GM23338 (cell line): ENCODE data around the gene HIVEP3. TPM values are rescaled to one million over a fixed set of nuclear protein-coding genes. Genes with fewer than 3 reads are reported as not detected.

Experiments used
- ATAC-seq: fragments of 200-7000 bp; cut with Tn5 transposase; 3 replicates; pipeline ENCODE4 v1.9.1; 2020
- DNase-seq: peaks from one replicate; pipeline ENCODE4 v3.0.0-alpha.2; 2015; ENCODE audit warnings: low spot score
- H2AFZ ChIP-seq: fragments of 200-600 bp; sonication (generic); 2 replicates; pipeline ENCODE4 v1.8.0; 2016; ENCODE audit warnings: antibody characterized with exemption, mild to moderate bottlenecking, moderate library complexity
- H3F3A ChIP-seq: fragments of 200-600 bp; sonication (generic); replicated peaks from 2 replicates; pipeline ENCODE4 v1.8.0; 2017; ENCODE audit warnings: antibody characterized with exemption, mixed run types, low read depth
- H3K27ac ChIP-seq: fragments of 200-600 bp; sonication (generic); 2 replicates; pipeline ENCODE4 v1.6.1; 2016; ENCODE audit warnings: low read depth
- H3K27me3 ChIP-seq: fragments of 200-600 bp; sonication (generic); 2 replicates; pipeline ENCODE4 v1.8.0; 2016; ENCODE audit warnings: mild to moderate bottlenecking, mixed run types, moderate library complexity; ENCODE audit not compliant: insufficient read depth
- H3K36me3 ChIP-seq: fragments of 200-600 bp; sonication (generic); 2 replicates; pipeline ENCODE4 v1.8.0; 2016; ENCODE audit warnings: mild to moderate bottlenecking; ENCODE audit not compliant: insufficient read depth
- H3K4me1 ChIP-seq: fragments of 200-600 bp; sonication (generic); 2 replicates; pipeline ENCODE4 v1.8.0; 2016; ENCODE audit warnings: mild to moderate bottlenecking, moderate library complexity; ENCODE audit not compliant: insufficient read depth
- H3K4me2 ChIP-seq: fragments of 200-600 bp; sonication (generic); 2 replicates; pipeline ENCODE4 v1.7.1; 2017; ENCODE audit warnings: mixed run types
- H3K4me3 ChIP-seq: fragments of 200-600 bp; sonication (generic); 2 replicates; pipeline ENCODE4 v1.6.1; 2016; ENCODE audit warnings: mixed run types
- H3K79me2 ChIP-seq: fragments of 200-600 bp; sonication (generic); replicated peaks from 2 replicates; pipeline ENCODE4 v1.8.0; 2017; ENCODE audit warnings: mild to moderate bottlenecking; ENCODE audit not compliant: insufficient read depth
- H3K9me2 ChIP-seq: fragments of 200-600 bp; sonication (generic); 2 replicates; pipeline ENCODE4 v1.8.0; 2017; ENCODE audit not compliant: insufficient read depth
- H4K20me1 ChIP-seq: fragments of 200-600 bp; sonication (generic); replicated peaks from 2 replicates; pipeline ENCODE4 v1.8.0; 2017; ENCODE audit warnings: mild to moderate bottlenecking; ENCODE audit not compliant: insufficient read depth
- H3K27ac Mint-ChIP-seq: 2 replicates; pipeline ENCODE4 v1.8.0; 2020; ENCODE audit warnings: inconsistent platforms, mild to moderate bottlenecking, moderate library complexity, mixed read lengths
- H3K27me3 Mint-ChIP-seq: 3 replicates; pipeline ENCODE4 v1.8.0; 2022; ENCODE audit warnings: low read depth, mild to moderate bottlenecking, moderate library complexity, mixed read lengths, inconsistent platforms; ENCODE audit not compliant: insufficient read depth, poor library complexity
- H3K36me3 Mint-ChIP-seq: 3 replicates; pipeline ENCODE4 v1.8.0; 2021; ENCODE audit warnings: low read depth, mild to moderate bottlenecking, inconsistent platforms, moderate library complexity, mixed read lengths
- H3K4me1 Mint-ChIP-seq: 3 replicates; pipeline ENCODE4 v1.8.0; 2020; ENCODE audit warnings: mild to moderate bottlenecking, inconsistent platforms, mixed read lengths
- H3K4me3 Mint-ChIP-seq: 3 replicates; pipeline ENCODE4 v1.8.0; 2021; ENCODE audit warnings: moderate library complexity, mild to moderate bottlenecking, inconsistent platforms, mixed read lengths
- H3K9me3 Mint-ChIP-seq: 3 replicates; pipeline ENCODE4 v1.8.0; 2020; ENCODE audit warnings: moderate library complexity, mild to moderate bottlenecking, inconsistent platforms, mixed read lengths
- CTCF ChIP-seq, 2 experiments: fragments of 200-600 bp in 1 of 2; sonication (generic) in 1 of 2; conservative IDR thresholded peaks; 2 replicates each; pipeline versions ENCODE4 v1.5.1 to v1.6.1; 2016 to 2017; ENCODE audit warnings: antibody characterized with exemption in 2 of 2, low read depth in 2 of 2, mild to moderate bottlenecking in 2 of 2, moderate library complexity in 1 of 2
- EZH2 ChIP-seq: fragments of 200-600 bp; sonication (generic); IDR thresholded peaks from one replicate; pipeline ENCODE4 v1.8.0; 2017; ENCODE audit warnings: antibody characterized with exemption, mild to moderate bottlenecking, low read depth; ENCODE audit not compliant: unreplicated experiment
- EZH2phosphoT487 ChIP-seq: fragments of 200-600 bp; sonication (generic); IDR thresholded peaks from one replicate; pipeline ENCODE4 v1.8.1; 2018; ENCODE audit warnings: antibody characterized with exemption; ENCODE audit not compliant: unreplicated experiment
- JUNB ChIP-seq: IDR thresholded peaks from one replicate; pipeline ENCODE4 v1.6.1; 2016; ENCODE audit warnings: antibody characterized with exemption; ENCODE audit not compliant: unreplicated experiment
- NANOG ChIP-seq: IDR thresholded peaks from 2 replicates; pipeline ENCODE4 v1.6.1; 2016; ENCODE audit warnings: antibody characterized with exemption, borderline replicate concordance
- ZNF114 ChIP-seq: fragments of 250-450 bp; sonication (Bioruptor Pico); IDR thresholded peaks from 2 replicates; pipeline ENCODE4 v1.5.0; 2020; ENCODE audit warnings: mild to moderate bottlenecking, moderate library complexity
- ZNF462 ChIP-seq: fragments of 250-450 bp; sonication (Bioruptor Pico); IDR thresholded peaks from 2 replicates; pipeline ENCODE4 v1.5.0; 2020; ENCODE audit warnings: mild to moderate bottlenecking, moderate library complexity
- polyA plus RNA-seq: library from polyadenylated mRNA; unstranded; fragments of >200 nt; fragmentation: Nextera tagmentation; extraction: Ambion mirVana; gene quantifications from 2 replicates; pipeline ENCODE4 v1.2.1, GENCODE V29; 2016
- total RNA-seq: library from RNA; depleted of rRNA; stranded (reverse); fragments of >200 nt; shearing (Covaris generic); gene quantifications from 2 replicates; pipeline ENCODE4 v1.2.3, GENCODE V29; 2014

HIVEP3 gene
- total and polyA plus RNA-seq, 2 experiments from 2014 or later, result 0.14 to 0.24 TPM

GRCh38 chr1:41718497-41718896 lies 200.2 kb downstream of the HIVEP3 start (continued):
- no peak for TF ChIP-seq NANOG
- TF ChIP-seq JUNB, result no peak
- TF ChIP-seq CTCF (conservative IDR thresholded peaks at IDR 0.05; ENCODE audit: low read depth in 2 of 2), result no peak

- no peaks in the 10 kb centered on the region for H3F3A ChIP-seq
- H3K36me3 ChIP-seq, result no peaks in the 10 kb centered on the region
- H3K36me3 Mint-ChIP-seq, result no peaks in the 10 kb centered on the region; the same call in 2 of the 3 replicates
- ATAC-seq (no peak), DNase-seq (no peak)
- H3K4me3 Mint-ChIP-seq, result no peak overlapping the region
- H3K9me2 ChIP-seq, result 0 out of 2 replicates have a peak, but pooled peaks cover 6% of the 10 kb centered on the region
- H3K4me1 Mint-ChIP-seq, result peaks cover 12% of the 10 kb centered on the region
- no peak overlapping the region for H3K27ac Mint-ChIP-seq
- no peak overlapping the region for H2AFZ ChIP-seq
- no peak overlapping the region for H3K27ac ChIP-seq
- no peaks in the 10 kb centered on the region for H3K9me3 Mint-ChIP-seq
- H3K4me2 ChIP-seq, result no peak overlapping the region
- H4K20me1 ChIP-seq, result no peaks in the 10 kb centered on the region
- TF ChIP-seq ZNF114 (CRISPR knock-in tag) (no peak), EZH2 (no peak), CTCF (conservative IDR thresholded peaks at IDR 0.05; ENCODE audit: low read depth in 2 of 2) (no peak), EZH2phosphoT487 (no peak), NANOG (no peak), ZNF462 (CRISPR knock-in tag) (no peak), JUNB (no peak)
- H3K4me1 ChIP-seq, result no peaks in the 10 kb centered on the region
- H3K4me3 ChIP-seq, result no peak overlapping the region
- H3K27me3 ChIP-seq, result no peaks in the 10 kb centered on the region
- peaks cover 9% of the 10 kb centered on the region for H3K27me3 Mint-ChIP-seq
- no peaks in the 10 kb centered on the region for H3K79me2 ChIP-seq
Observed at GRCh38 chr1:41716188-41717130, 202.3 kb downstream of the HIVEP3 start.
